Measurements from ENCODE around the gene NPB.

NPB gene

GRCh38 chr17:81902023-81902652 lies at the start of gene NPB:
NPB (plus strand) TSS chr17:81902238; CDS start chr17:81902278, 40 bp downstream.
- no peak for DNase-seq (ENCODE audit: low read depth)

GRCh38 chr17:81854974-81855774 lies 46.9 kb upstream of the NPB start:
- no peak for DNase-seq (ENCODE audit: low read depth)

GRCh38 chr17:81858170-81858966 lies 43.7 kb upstream of the NPB start:
- DNase-seq (ENCODE audit: low read depth) = no peak

- no peak for DNase-seq (ENCODE audit: low read depth)
Measured at GRCh38 chr17:81858967-81859905, 42.8 kb upstream of the NPB start.

- DNase-seq (ENCODE audit: low read depth) = peak; percentile 95
Measured at GRCh38 chr17:81859906-81860755, 41.9 kb upstream of the NPB start, which contains the start of gene P4HB. P4HB (minus strand) TSS chr17:81860535; CDS start chr17:81860471, 64 bp downstream.

GRCh38 chr17:81860756-81861568 lies 41.1 kb upstream of the NPB start:
- DNase-seq (ENCODE audit: low read depth) = peak; percentile 98

- DNase-seq (ENCODE audit: low read depth) = no peak
Measured at GRCh38 chr17:81863123-81863675, 38.8 kb upstream of the NPB start.

GRCh38 chr17:81863833-81864768 lies 37.9 kb upstream of the NPB start:
- no peak for DNase-seq (ENCODE audit: low read depth)

- no peak for DNase-seq (ENCODE audit: low read depth)
Measured at GRCh38 chr17:81865358-81865732, 36.7 kb upstream of the NPB start.

GRCh38 chr17:81865733-81866439 lies 36.2 kb upstream of the NPB start:
- DNase-seq (ENCODE audit: low read depth) = no peak

- DNase-seq (ENCODE audit: low read depth) = no peak
Measured at GRCh38 chr17:81866440-81867169, 35.4 kb upstream of the NPB start.

GRCh38 chr17:81867170-81867990 lies 34.7 kb upstream of the NPB start:
- no peak for DNase-seq (ENCODE audit: low read depth)

GRCh38 chr17:81867991-81868673 lies 33.9 kb upstream of the NPB start:
- DNase-seq (ENCODE audit: low read depth) = no peak

- no peak for DNase-seq (ENCODE audit: low read depth)
Measured at GRCh38 chr17:81868674-81869220, 33.3 kb upstream of the NPB start.
